MM.1S (cell line): ENCODE measurements around the gene UBAP2L.
A peak's percentile ranks its signal among the peaks of the same experiment; 100 is the strongest.

ENCODE experiments used
- DNase-seq: peaks from one replicate; pipeline ENCODE4 v3.0.0-alpha.2; 2015
- H2AFZ ChIP-seq: fragments of 300-600 bp; sonication (generic); 2 replicates; pipeline ENCODE4 v1.6.0; 2016; ENCODE audit warnings: antibody characterized with exemption, low read length
- H3F3A ChIP-seq: fragments of 300-600 bp; sonication (generic); 2 replicates; pipeline ENCODE4 v1.6.1; 2016; ENCODE audit warnings: mild to moderate bottlenecking, antibody characterized with exemption, low read length, moderate library complexity, mixed read lengths; ENCODE audit not compliant: insufficient read depth
- H3K27ac ChIP-seq: fragments of 300-600 bp; sonication (generic); 2 replicates; pipeline ENCODE4 v1.5.1; 2016; ENCODE audit warnings: mild to moderate bottlenecking, low read length
- H3K27me3 ChIP-seq: fragments of 300-600 bp; sonication (generic); replicated peaks from 2 replicates; pipeline ENCODE4 v1.6.0; 2016; ENCODE audit warnings: low read length; ENCODE audit not compliant: insufficient read depth
- H3K36me3 ChIP-seq: fragments of 300-600 bp; sonication (generic); replicated peaks from 2 replicates; pipeline ENCODE4 v1.6.1; 2016; ENCODE audit warnings: mild to moderate bottlenecking, low read length, mixed read lengths; ENCODE audit not compliant: insufficient read depth
- H3K4me1 ChIP-seq: fragments of 300-600 bp; sonication (generic); 2 replicates; pipeline ENCODE4 v1.6.1; 2016; ENCODE audit warnings: low read length, mixed read lengths
- H3K4me2 ChIP-seq: fragments of 300-600 bp; sonication (generic); 2 replicates; pipeline ENCODE4 v1.6.0; 2016; ENCODE audit warnings: low read depth, low read length
- H3K4me3 ChIP-seq: fragments of 300-600 bp; sonication (generic); 2 replicates; pipeline ENCODE4 v1.5.1; 2016; ENCODE audit warnings: low read length, mixed read lengths
- H3K79me2 ChIP-seq: fragments of 300-600 bp; sonication (generic); 2 replicates; pipeline ENCODE4 v1.6.1; 2016; ENCODE audit warnings: mixed run types, low read length, mixed read lengths
- H3K9ac ChIP-seq: fragments of 300-600 bp; sonication (generic); 2 replicates; pipeline ENCODE4 v1.6.1; 2016; ENCODE audit warnings: low read length, mixed read lengths
- H3K9me2 ChIP-seq: fragments of 300-600 bp; sonication (generic); replicated peaks from 2 replicates; pipeline ENCODE4 v1.6.1; 2016; ENCODE audit warnings: mild to moderate bottlenecking, low read length, mixed read lengths; ENCODE audit not compliant: insufficient read depth
- H3K9me3 ChIP-seq: fragments of 300-600 bp; sonication (generic); replicated peaks from 2 replicates; pipeline ENCODE4 v1.6.1; 2016; ENCODE audit warnings: mild to moderate bottlenecking, low read length, mixed read lengths; ENCODE audit not compliant: insufficient read depth
- H4K20me1 ChIP-seq: fragments of 300-600 bp; sonication (generic); 2 replicates; pipeline ENCODE4 v1.6.1; 2016; ENCODE audit warnings: mild to moderate bottlenecking, low read length, moderate library complexity, mixed read lengths; ENCODE audit not compliant: insufficient read depth
- CTCF ChIP-seq: fragments of 300-600 bp; sonication (generic); IDR thresholded peaks from 2 replicates; pipeline ENCODE4 v1.5.1; 2016; ENCODE audit warnings: antibody characterized with exemption, low read length, mixed read lengths
- EZH2 ChIP-seq: fragments of 300-600 bp; sonication (generic); optimal IDR thresholded peaks from 2 replicates; pipeline ENCODE3; 2017; ENCODE audit warnings: low read depth, mild to moderate bottlenecking, antibody characterized with exemption, low read length, mixed read lengths
- EZH2phosphoT487 ChIP-seq: fragments of 300-600 bp; sonication (generic); IDR thresholded peaks from 2 replicates; pipeline ENCODE4 v1.6.1; 2018; ENCODE audit warnings: antibody characterized with exemption, low read length

UBAP2L gene

GRCh38 chr1:154240294-154240833 is 19.6 kb downstream of the UBAP2L start:
- DNase-seq: no peak
- H3K36me3 ChIP-seq: peaks cover 47% of the 10 kb centered on the region
- H3K4me3 ChIP-seq: no peak overlapping the region
- no peaks in the 10 kb centered on the region for H3K27me3 ChIP-seq
- 0 out of 2 replicates have a peak, but pooled peaks cover 16% of the 10 kb centered on the region for H4K20me1 ChIP-seq
- TF ChIP-seq CTCF (no peak), EZH2 (no peak), EZH2phosphoT487 (no peak)
- H3K9ac ChIP-seq: no peak overlapping the region
- H2AFZ ChIP-seq: no peak overlapping the region
- H3K9me2 ChIP-seq: no peaks in the 10 kb centered on the region
- peaks cover 84% of the 10 kb centered on the region for H3K79me2 ChIP-seq
- H3K27ac ChIP-seq: 0 out of 2 replicates have a peak overlapping the region, but pooled peaks have one; percentile 0
- no peaks in the 10 kb centered on the region for H3K4me1 ChIP-seq
- no peak overlapping the region for H3K4me2 ChIP-seq
- H3F3A ChIP-seq: peaks cover 5% of the 10 kb centered on the region; the same call in 1 of the 2 replicates
- H3K9me3 ChIP-seq: no peaks in the 10 kb centered on the region

- 0 out of 2 replicates have a peak, but pooled peaks cover 16% of the 10 kb centered on the region for H4K20me1 ChIP-seq
- peaks cover 35% of the 10 kb centered on the region for H3K36me3 ChIP-seq
These were observed 21.1 kb downstream of the UBAP2L start for GRCh38 chr1:154241703-154242351.

GRCh38 chr1:154253671-154254070 is 32.9 kb downstream of the UBAP2L start:
- DNase-seq: no peak
- 0 out of 2 replicates have a peak, but pooled peaks cover 10% of the 10 kb centered on the region for H4K20me1 ChIP-seq

More at GRCh38 chr1:154241703-154242351, 21.1 kb downstream of the UBAP2L start:
- H3K4me3 ChIP-seq: no peak overlapping the region
- H3K4me2 ChIP-seq: no peak overlapping the region
- no peak for DNase-seq
- no peak overlapping the region for H3K27ac ChIP-seq
- no peak overlapping the region for H3K9ac ChIP-seq
- peaks cover 5% of the 10 kb centered on the region; the same call in 1 of the 2 replicates for H3F3A ChIP-seq
- no peak overlapping the region for H2AFZ ChIP-seq
- TF ChIP-seq EZH2phosphoT487: no peak
- no peak for TF ChIP-seq EZH2
- TF ChIP-seq CTCF: no peak
- H3K27me3 ChIP-seq: no peaks in the 10 kb centered on the region
- no peaks in the 10 kb centered on the region for H3K4me1 ChIP-seq
- H3K9me2 ChIP-seq: no peaks in the 10 kb centered on the region
- peaks cover 81% of the 10 kb centered on the region for H3K79me2 ChIP-seq
- no peaks in the 10 kb centered on the region for H3K9me3 ChIP-seq

More at GRCh38 chr1:154253671-154254070, 32.9 kb downstream of the UBAP2L start:
- Histone ChIP-seq H3K9me2 (no peaks in the 10 kb centered on the region), H3K4me3 (no peak overlapping the region), H3K27ac (no peak overlapping the region), H3K4me1 (no peaks in the 10 kb centered on the region), H3F3A (0 out of 2 replicates have a peak, but pooled peaks cover 6% of the 10 kb centered on the region), H3K79me2 (peaks cover 53% of the 10 kb centered on the region), H3K27me3 (no peaks in the 10 kb centered on the region), H2AFZ (no peak overlapping the region), H3K4me2 (no peak overlapping the region), H3K9ac (no peak overlapping the region), H3K36me3 (peaks cover 76% of the 10 kb centered on the region), H3K9me3 (no peaks in the 10 kb centered on the region)
- no peak for TF ChIP-seq EZH2
- TF ChIP-seq EZH2phosphoT487: no peak
- no peak for TF ChIP-seq CTCF
